ENCODE measurements around the gene GMCL2. TPM values are rescaled to one million over a fixed set of nuclear protein-coding genes. Genes with fewer than 3 reads are reported as not detected.

GMCL2 gene
- total RNA-seq, 1 experiment from 2014 or later, result not detected

DNA sequence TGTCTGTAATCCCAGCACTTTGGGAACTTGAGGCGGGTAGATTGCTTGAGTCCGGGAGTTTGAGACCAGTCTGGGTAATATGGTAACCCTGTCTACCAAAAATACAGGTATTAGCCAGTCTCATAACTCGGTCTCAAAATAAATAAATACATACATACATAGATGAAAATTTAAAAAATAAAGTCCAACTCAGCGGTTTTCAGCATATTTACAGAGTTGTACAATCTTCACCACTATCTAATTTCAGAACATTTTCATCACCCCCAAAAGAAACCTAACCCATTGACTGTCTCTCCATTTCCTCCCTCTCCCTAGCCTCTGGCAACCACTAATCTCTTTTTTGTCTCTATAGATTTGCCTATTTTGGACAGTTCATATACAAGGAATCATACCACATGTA lies 45.6 kb downstream of the GMCL2 start:
- TF ChIP-seq EZH2phosphoT487 (IDR thresholded peaks at IDR 0.05; ENCODE audit: borderline replicate concordance, low read length) (no peak), EZH2 (IDR thresholded peaks at IDR 0.05; ENCODE audit: low read length, unreplicated experiment) (no peak)
- TF ChIP-seq, protein P1, sequence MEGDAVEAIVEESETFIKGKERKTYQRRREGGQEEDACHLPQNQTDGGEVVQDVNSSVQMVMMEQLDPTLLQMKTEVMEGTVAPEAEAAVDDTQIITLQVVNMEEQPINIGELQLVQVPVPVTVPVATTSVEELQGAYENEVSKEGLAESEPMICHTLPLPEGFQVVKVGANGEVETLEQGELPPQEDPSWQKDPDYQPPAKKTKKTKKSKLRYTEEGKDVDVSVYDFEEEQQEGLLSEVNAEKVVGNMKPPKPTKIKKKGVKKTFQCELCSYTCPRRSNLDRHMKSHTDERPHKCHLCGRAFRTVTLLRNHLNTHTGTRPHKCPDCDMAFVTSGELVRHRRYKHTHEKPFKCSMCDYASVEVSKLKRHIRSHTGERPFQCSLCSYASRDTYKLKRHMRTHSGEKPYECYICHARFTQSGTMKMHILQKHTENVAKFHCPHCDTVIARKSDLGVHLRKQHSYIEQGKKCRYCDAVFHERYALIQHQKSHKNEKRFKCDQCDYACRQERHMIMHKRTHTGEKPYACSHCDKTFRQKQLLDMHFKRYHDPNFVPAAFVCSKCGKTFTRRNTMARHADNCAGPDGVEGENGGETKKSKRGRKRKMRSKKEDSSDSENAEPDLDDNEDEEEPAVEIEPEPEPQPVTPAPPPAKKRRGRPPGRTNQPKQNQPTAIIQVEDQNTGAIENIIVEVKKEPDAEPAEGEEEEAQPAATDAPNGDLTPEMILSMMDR (conservative IDR thresholded peaks at IDR 0.05; ENCODE audit: low read depth, low read length), result no peak
- POLR2A ChIA-PET (ENCODE audit: unreplicated experiment), result no interaction called here

DNA sequence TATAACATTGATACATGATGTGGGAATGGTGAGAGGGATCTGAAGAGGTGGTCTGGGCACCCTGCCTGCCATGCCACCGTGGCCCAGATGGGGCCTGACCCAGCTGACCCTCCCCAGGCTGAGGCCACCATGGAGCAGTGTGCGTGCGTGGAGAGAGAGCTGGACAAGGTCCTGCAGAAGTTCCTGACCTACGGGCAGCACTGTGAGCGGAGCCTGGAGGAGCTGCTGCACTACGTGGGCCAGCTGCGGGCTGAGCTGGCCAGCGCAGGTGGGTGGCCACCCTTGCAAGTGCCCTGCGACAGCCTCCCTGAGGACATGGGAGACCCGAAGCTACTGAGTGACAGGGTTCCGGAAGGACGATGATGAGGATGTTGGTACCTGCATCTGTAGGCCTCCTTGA lies 49.2 kb downstream of the GMCL2 start:
- POLR2A ChIA-PET (ENCODE audit: unreplicated experiment), result no interaction called here

More for the DNA sequence above, 45.6 kb downstream of the GMCL2 start:
- Histone ChIP-seq H3K4me1 (ENCODE audit: insufficient read depth, low read length) (peaks cover 6% of the 10 kb centered on the region), H3K36me3 (ENCODE audit: low read depth, low read length) (peaks cover 23% of the 10 kb centered on the region; the same call in 1 of the 2 replicates), H3F3A (ENCODE audit: low read length, unreplicated experiment) (no peaks in the 10 kb centered on the region), H3K4me3 (ENCODE audit: low read length) (no peak overlapping the region), H3K9me2 (replicated peaks; ENCODE audit: low read length) (no peaks in the 10 kb centered on the region), H3K4me2 (ENCODE audit: low read length) (no peak overlapping the region), H3K27me3 (ENCODE audit: low read length) (no peaks in the 10 kb centered on the region), H3K79me2 (ENCODE audit: low read length) (no peaks in the 10 kb centered on the region), H3K9me3 (ENCODE audit: low read length) (no peaks in the 10 kb centered on the region), H3K27ac (ENCODE audit: low read length) (no peak overlapping the region), H3K9ac (ENCODE audit: low read length) (no peak overlapping the region), H2AFZ (ENCODE audit: low read length) (no peak overlapping the region), H4K20me1 (ENCODE audit: low read length) (no peaks in the 10 kb centered on the region)
- CTCF ChIA-PET, result interaction anchor here (1.1 kb wide), 1 partner anchor 66 kb away, joined by 5 read pairs; no protein-coding TSS in a partner anchor
- intact Hi-C loops (cut with micrococcal nuclease), result no loop called here
- ATAC-seq, result no peak
- BruUV-seq (replicated peaks), result no TSS peak
- no peak for DNase-seq

DNA sequence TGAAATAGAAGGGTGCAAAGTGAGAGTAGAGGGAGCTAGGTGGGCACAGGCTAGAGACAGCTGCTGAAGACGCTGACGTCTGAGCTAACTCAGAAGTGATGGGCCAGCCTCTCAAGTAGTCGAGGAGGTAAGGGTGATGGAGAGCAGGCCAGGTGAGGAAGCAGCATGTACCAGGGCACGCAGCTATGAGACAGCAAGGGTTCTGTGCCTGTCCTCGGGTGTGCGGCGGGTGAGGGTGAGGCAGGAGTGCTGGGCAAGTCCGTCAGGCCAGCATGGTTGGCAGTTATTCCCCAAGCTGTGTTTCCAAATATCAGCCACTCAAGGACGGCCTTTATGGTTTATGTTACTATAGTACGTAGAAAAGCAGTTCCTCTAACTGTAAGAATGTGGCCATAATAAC lies 50.2 kb downstream of the GMCL2 start:
- BruUV-seq (replicated peaks), result no TSS peak
- Histone ChIP-seq H3F3A (ENCODE audit: low read length, unreplicated experiment) (no peaks in the 10 kb centered on the region), H2AFZ (ENCODE audit: low read length) (no peak overlapping the region), H3K9ac (ENCODE audit: low read length) (no peak overlapping the region), H3K79me2 (ENCODE audit: low read length) (peaks cover 11% of the 10 kb centered on the region), H4K20me1 (ENCODE audit: low read length) (no peaks in the 10 kb centered on the region), H3K27me3 (ENCODE audit: low read length) (no peaks in the 10 kb centered on the region), H3K9me3 (ENCODE audit: low read length) (no peaks in the 10 kb centered on the region), H3K4me2 (ENCODE audit: low read length) (no peak overlapping the region), H3K36me3 (ENCODE audit: low read depth, low read length) (peaks cover 9% of the 10 kb centered on the region; the same call in 1 of the 2 replicates), H3K27ac (ENCODE audit: low read length) (no peak overlapping the region), H3K4me1 (ENCODE audit: insufficient read depth, low read length) (peaks cover 3% of the 10 kb centered on the region; the same call in 1 of the 2 replicates), H3K4me3 (ENCODE audit: low read length) (no peak overlapping the region), H3K9me2 (replicated peaks; ENCODE audit: low read length) (no peaks in the 10 kb centered on the region)
- no peak for DNase-seq
- TF ChIP-seq EZH2 (IDR thresholded peaks at IDR 0.05; ENCODE audit: low read length, unreplicated experiment) (no peak), EZH2phosphoT487 (IDR thresholded peaks at IDR 0.05; ENCODE audit: borderline replicate concordance, low read length) (no peak)
- TF ChIP-seq, protein P1 (conservative IDR thresholded peaks at IDR 0.05; ENCODE audit: low read depth, low read length), result no peak
- intact Hi-C loops (cut with micrococcal nuclease), result no loop called here
- CTCF ChIA-PET, result no interaction called here
- ATAC-seq, result no peak
- POLR2A ChIA-PET (ENCODE audit: unreplicated experiment), result interaction anchor here (0.7 kb wide), 1 partner anchor 50 kb away, joined by 3 read pairs; no protein-coding TSS in a partner anchor

More for the DNA sequence above, 49.2 kb downstream of the GMCL2 start:
- Histone ChIP-seq H3K27ac (ENCODE audit: low read length) (no peak overlapping the region), H3K9me3 (ENCODE audit: low read length) (no peaks in the 10 kb centered on the region), H3K4me3 (ENCODE audit: low read length) (no peak overlapping the region), H4K20me1 (ENCODE audit: low read length) (no peaks in the 10 kb centered on the region), H3K9ac (ENCODE audit: low read length) (no peak overlapping the region), H3K9me2 (replicated peaks; ENCODE audit: low read length) (no peaks in the 10 kb centered on the region), H3K36me3 (ENCODE audit: low read depth, low read length) (peaks cover 14% of the 10 kb centered on the region; the same call in 1 of the 2 replicates), H3F3A (ENCODE audit: low read length, unreplicated experiment) (no peaks in the 10 kb centered on the region), H2AFZ (ENCODE audit: low read length) (no peak overlapping the region), H3K4me2 (ENCODE audit: low read length) (no peak overlapping the region), H3K4me1 (ENCODE audit: insufficient read depth, low read length) (no peaks in the 10 kb centered on the region), H3K27me3 (ENCODE audit: low read length) (no peaks in the 10 kb centered on the region), H3K79me2 (ENCODE audit: low read length) (peaks cover 6% of the 10 kb centered on the region; the same call in 1 of the 2 replicates)
- TF ChIP-seq, protein P1 (conservative IDR thresholded peaks at IDR 0.05; ENCODE audit: low read depth, low read length), result no peak
- no TSS peak for BruUV-seq (replicated peaks)
- no peak for DNase-seq
- no peak for ATAC-seq
- intact Hi-C loops (cut with micrococcal nuclease), result no loop called here
- CTCF ChIA-PET, result no interaction called here
